GM19193 (cell line): ENCODE measurements around the gene SLN.

Source experiments
- POLR2A ChIP-seq: IDR thresholded peaks from 4 replicates; pipeline ENCODE4 v1.6.1; 2011; ENCODE audit not compliant: insufficient read depth, insufficient read length; ENCODE audit errors: extremely low read depth

Gene SLN

DNA sequence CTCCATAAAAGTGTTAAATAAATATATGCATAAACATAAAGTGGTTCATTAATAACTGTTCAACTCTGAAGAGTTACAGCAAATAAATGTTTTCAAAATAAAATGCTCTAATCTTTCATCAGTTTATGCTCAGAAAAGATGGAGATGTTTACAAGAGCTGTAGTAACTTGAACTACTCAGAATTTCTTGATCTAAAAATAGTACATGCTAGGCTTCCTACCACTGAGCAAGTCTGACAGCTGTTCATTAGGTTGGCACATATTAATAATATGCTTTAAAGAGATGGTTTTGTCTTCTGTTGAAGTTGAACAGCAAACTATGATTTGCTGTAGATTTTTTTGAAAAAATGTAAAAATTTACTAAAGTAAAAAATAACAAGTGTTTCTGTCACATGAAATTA is 10.8 kb upstream of the SLN start:
- no peak for TF ChIP-seq POLR2A

DNA sequence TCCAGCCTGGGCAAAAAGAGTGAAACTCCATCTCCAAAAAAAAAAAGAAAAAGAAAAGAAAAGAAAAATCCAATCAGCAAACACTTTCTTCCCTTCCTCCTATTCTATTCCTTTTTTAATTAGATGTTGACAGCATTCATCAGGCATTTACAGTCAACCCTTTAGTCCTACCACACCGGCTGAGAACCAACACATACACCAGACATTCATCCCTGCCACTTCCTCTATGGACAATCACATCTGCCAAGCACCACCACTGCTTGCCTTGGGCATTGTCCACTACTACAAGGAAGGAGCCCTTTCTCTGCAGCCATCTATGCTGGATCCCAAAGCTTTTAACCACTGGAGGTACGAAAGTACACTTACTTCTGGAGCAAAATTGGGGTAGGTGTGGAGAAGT is 9.4 kb upstream of the SLN start:
- TF ChIP-seq POLR2A = no peak

DNA sequence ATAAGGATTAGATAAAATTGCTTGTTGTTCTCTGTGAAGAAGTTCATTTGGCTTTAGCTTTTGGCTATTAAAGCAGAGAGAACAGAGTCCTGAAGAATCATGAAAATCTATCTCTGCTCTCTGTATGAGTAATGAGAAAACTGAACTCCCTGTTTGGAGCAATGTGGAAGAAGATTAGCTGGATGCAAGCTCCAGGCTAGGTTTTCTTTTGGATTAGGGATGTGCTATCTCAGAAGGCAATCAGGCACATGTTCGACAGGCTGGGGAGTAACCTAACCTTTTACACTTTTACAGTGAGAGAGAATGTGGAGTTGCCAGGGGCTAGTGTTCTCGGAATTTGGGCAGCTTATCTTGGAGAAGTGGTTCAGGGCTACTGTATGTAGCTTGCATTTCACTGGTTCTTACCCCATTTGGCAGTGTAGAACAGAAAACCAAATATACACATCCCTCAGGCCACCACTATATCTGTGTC is 8.5 kb upstream of the SLN start:
- TF ChIP-seq POLR2A = no peak

DNA sequence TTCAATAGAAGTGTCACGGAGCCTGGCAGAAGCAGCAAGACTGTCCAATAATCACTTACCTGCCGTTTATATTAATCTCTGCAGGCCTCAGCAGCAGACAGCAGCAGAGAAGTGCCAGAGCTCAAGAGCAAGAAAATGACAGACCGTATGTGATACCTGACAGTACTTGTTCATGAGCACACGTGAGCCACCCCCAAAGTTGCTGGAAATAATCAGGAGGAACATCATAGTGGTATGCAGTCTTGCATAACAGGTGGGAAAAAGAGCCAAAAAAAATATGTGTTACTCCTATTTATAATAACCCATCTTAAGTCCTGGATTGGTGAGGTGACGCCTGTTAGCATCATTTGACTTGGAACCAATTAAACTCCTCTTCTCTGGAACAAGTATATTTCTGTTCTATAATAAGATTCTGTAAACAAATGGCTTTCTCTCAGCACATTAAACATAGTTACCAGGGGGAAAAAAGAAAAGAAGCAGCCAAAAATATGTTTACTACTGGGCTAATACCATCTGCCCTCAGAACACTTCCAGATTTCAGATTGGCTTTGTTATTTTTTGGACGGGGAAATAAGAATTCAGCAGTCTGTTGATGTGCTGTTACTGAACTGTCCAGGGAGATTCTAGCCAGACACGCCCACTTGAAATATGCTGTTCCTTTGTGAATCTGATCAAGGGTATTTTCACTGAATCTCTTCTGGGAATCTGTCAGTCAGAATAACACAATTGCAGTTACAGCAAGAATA is 7.9 kb upstream of the SLN start:
- TF ChIP-seq POLR2A = no peak

DNA sequence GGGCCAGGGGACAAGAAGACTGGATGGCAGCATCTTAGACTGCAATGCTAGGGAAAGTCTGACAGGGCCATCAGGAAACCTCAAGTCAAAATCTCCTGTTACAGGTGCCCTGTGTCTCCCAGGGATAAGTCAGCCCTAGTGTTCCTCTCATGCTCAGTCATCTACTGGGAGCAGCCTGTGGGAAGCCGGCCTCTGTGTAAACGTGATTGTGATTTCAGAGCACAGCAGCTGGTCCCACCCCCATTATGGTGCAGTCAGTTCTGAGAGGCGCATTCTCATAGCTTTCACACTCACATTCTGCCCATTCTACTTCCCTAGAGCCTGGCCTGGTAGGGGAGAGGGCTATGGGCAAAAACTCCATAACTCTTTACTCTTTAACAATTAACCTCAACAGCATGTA is 7.2 kb upstream of the SLN start:
- no peak for TF ChIP-seq POLR2A

DNA sequence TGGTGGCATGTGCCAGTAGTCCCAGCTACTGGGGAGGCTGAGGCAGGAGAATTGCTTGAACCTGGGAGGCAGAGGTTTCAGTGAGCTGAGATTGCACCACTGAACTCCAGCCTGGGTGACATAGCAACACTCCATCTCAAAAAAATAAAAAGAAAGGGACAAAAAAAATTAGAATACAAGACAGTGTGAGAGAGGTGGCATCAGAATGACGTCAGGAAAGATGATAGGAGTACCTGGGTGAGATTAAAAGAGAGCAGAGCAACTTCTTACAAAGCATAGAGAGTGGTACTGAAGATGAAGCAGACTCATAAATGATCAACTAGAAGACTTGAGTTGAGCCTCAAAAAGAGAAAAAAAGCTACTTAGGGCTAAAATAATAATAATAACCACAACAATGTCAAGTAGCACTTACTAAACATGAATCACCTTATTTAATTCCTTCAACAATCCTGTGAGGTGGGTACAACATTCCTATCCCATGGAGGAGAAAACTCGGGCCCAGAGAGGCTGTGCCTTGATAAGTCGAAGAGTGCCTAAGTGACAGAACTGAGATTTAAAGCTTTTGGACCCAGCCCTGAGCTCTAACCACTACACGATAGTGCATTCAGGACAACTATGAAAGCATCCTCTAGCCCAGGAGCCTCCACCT is 5.2 kb upstream of the SLN start:
- TF ChIP-seq POLR2A = no peak

DNA sequence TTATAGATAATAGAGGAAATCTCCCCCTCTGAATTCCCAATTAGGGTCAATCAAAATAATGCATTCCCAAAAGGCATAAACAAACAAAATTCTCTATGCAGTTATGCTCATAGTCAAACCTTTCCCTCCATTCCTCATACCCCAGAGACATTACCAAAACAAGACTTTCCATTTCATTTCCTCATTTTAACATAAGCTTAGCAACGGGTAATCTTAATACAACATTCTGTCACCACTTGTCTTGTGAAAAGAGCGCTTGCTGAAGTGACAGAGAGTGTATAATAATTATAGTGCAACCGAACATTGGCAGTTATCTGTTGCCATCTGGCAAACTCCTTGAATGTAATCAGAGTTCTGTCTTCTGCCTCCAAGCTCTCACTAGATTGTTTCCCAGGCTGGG is 1.2 kb upstream of the SLN start:
- TF ChIP-seq POLR2A = no peak

DNA sequence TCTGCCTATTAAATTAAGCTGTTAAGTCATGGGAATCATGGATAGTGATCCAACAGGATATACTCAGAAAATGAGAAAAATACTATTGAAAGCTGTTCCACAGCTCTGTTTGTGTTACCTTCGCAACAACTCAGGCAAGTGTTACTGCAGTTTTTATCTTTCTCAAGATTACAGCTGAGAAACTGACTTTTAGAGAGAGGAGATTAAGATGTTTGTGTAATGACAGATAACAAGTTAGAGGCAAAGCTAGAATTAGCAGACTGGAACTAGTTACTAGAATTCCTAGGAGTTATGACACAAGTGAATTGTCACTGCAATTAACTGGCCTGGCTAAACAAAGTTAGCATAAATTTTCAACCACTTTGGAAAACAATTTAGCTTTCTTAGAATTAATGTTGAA is 1.6 kb downstream of the SLN start:
- TF ChIP-seq POLR2A = no peak

DNA sequence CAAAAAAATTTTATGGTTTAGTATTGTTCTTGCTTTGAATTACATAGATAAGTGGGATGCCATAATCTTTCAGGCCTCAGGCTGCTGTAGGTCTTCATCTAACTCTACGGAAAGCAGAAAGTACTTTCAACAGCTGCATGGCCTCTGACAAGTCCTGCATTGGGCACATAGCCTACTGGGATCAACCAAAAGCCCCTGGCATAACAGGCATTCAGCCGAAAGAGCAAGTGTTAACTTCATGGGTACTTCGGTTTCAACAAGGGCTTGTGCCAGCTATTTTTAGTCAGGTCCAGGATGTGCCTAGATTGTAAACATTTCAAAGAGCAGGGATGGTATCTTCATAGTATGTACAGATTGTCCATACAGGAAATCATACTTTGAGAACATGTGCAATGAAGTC is 3.1 kb downstream of the SLN start:
- TF ChIP-seq POLR2A = no peak

DNA sequence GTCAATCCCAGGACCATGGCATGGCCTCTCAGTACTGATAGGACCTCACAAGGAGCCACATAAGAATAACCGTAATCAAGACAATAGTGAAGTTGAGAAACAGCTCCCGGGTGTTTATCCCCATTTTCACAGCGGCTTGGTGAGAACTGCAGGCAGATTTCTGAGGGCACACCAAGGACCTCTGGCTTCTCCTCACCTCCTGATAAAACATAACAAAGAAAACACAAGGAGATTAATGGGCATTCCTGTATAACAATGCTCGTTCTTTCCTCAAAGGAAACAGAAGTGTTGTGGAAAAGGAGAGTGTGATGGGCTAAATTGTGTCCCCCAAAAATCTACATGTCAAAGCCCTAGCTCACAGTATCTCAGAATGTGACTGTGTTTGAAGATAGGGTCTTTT is 4.0 kb downstream of the SLN start:
- TF ChIP-seq POLR2A = no peak

DNA sequence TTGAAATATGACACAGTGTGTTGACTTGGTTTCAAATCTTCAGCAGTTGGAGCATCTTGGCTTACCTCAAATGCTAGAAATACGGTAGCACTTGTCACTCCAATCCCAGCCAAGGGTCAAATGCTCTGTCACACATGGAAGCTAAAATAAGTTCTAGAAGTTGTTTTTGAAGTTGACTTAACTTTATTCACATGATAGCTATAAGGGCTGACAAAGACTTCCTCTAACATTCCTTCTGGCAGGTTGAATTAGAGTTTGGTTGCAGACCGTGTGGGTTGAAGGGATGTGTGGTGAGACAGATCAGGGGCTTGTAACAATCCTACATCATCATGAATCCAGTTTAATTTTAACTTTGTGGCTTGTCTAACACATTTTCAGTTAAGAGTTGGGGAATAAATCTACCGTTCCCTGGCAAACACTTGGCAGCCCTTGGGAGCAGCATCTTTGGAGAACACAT is 4.6 kb downstream of the SLN start:
- TF ChIP-seq POLR2A = no peak

DNA sequence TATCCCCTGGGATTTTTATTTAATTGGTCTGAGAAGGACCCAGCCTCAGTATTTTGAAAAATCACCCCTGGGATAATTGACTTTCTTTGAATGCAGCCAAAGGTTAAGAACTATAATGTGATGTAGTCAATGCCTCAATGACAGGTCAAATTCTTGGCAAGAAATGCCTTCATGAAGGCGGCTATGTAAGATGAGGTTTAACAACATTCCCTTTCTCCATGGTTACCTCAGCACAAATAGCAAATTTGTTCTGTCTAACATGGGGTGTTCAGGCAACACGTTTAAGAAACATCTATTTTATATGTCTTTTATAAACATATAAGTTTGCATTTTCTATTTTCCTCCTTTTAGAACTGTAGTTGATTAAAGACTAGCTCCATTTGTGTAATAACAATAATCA is 5.3 kb downstream of the SLN start:
- no peak for TF ChIP-seq POLR2A

DNA sequence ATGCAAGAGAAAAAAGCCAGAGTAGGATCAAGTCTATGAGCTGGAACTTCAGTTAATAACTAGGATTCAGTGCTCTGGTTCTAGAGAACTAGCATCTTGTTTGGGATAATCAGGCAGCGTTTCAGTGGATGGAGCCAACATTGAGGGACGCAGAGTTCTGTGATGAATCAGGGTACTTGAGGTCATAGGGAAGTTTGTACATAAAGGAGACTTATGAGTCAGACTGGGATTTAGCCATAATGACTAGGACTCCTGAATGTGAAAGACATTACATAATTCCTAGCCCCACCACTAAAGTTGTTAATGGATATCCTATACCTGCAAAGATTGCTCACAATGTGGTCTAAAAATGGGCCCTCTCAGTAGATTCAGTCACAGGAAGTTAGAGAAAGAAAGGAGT is 6.8 kb downstream of the SLN start:
- no peak for TF ChIP-seq POLR2A

DNA sequence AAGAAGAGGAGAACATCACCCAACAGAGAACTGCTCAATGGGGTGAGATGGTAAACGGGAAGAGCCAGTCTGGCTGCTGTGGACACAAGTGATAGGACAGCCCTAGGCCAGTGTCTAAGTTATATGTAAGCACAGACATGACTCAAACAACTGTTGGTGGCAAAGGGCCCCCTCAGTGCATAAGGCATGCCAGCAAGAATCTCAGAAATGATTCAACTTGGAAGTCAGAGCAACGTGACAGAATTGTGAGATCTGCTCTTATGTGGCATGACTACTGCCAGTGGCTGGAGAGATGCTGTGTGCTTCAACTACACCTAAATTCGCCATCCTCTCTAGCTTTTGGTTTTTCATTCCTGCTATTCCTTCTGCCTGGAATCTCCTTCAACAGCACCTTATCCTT is 7.4 kb downstream of the SLN start:
- no peak for TF ChIP-seq POLR2A

DNA sequence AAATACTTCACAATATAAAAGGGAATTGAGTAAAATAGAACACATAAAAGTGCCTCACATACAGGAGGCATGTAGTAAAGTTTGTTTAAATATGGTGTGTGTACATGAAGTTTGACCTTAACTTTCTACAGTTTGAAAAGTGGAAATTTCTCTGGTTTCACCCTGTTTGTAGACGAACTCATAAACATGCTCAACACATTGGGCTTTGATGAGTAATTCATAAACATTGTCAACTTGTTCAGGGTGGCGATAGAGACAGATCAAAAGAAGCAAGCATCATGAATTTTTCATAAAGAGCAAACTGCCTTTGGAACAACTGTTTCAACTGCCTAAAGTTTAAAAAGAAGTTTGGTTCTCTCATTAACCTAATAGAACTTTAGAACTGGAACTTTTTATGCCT is 9.1 kb downstream of the SLN start:
- TF ChIP-seq POLR2A = no peak

DNA sequence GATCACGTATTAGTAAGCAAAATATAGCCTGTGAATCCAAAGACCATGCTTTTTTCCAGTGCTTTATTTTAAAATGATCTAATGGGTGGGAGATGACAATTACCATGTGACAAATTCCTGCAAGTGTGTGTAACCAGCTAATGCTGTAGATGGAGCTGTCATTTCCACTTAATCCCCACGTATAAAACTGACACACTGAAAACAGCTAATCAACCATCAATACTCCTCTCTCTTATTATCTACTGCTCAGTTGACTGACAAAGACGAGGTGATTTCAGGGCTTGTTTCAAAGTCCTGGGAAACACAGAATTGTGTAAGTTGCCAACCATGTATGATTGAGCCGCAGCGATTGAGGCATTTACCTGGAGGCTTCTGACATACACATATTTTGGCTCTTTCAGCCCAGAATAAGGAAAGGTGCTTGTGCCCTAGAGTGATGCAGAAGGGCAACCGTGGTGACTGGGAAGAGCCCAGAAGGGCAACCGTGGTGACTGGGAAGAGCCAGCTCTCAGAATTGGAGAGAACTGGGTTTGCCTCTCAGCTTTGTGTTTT is 9.7 kb downstream of the SLN start:
- no peak for TF ChIP-seq POLR2A
